GM21576 (cell line): ENCODE results near the gene HAGHL.

Experiments used
- ATAC-seq: cut with Tn5 transposase; IDR thresholded peaks from one replicate; pipeline ENCODE4 v1.9.1; 2021; ENCODE audit warnings: mild to moderate bottlenecking, moderate library complexity; ENCODE audit not compliant: unreplicated experiment

Gene HAGHL

DNA sequence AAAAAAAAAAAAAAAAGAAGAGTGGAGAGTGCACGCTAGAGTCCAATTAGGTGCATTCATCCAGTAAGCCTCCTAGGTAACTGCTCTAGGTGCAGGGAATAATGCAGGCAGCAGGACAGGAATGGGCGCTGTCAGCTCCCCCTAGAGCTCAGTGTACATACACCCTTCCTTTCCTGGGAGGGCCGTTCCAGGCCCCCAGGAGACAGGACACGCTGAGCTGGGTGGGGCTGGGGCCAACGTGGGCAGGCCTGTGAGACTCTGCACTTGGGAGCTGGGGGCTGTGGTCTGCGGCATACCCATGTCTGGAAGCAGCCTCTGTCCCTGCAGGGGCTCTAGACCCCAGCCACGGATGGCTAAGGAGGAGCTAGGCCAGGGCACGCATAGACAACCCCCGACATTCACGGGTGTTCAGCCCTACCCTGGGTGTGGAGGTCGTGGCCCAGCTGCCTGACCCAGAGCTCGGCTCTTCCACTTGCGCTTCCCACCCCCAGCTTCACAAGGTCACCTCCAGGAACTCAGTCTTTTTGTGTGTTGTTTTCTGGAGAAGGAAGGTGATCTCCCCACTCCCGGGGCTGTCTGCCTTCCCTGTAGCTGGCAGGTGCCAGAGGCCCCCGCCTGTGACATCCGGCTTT lies 7.0 kb upstream of the HAGHL start:
- no peak for ATAC-seq

DNA sequence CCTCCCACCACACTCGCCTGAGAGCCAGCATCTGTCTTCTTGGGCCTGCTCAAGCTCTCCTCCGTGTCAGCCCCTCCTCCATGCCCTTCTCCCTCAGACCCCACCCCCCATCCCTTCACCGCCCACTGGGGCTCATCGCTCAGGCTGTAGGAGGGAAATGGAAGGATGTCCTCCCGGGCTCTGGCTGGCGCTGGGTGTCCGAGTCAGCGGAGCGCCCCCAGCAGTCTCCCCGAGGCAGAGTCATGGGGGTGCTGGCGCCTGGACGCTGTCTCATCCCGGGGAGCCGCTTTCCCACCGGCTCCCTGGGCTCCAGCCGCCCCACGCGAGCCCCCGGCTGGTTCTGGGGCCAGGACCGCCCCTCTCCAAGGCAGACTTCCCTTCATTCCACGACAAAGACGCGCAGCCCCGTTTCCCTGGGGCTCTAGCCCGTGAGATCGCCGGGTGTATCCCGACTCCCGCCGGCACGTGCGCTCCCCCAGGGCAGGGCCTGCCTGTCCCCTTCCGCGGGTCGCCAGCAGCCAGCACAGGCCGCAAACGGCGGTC lies 6.4 kb upstream of the HAGHL start:
- peak; percentile 26 for ATAC-seq

DNA sequence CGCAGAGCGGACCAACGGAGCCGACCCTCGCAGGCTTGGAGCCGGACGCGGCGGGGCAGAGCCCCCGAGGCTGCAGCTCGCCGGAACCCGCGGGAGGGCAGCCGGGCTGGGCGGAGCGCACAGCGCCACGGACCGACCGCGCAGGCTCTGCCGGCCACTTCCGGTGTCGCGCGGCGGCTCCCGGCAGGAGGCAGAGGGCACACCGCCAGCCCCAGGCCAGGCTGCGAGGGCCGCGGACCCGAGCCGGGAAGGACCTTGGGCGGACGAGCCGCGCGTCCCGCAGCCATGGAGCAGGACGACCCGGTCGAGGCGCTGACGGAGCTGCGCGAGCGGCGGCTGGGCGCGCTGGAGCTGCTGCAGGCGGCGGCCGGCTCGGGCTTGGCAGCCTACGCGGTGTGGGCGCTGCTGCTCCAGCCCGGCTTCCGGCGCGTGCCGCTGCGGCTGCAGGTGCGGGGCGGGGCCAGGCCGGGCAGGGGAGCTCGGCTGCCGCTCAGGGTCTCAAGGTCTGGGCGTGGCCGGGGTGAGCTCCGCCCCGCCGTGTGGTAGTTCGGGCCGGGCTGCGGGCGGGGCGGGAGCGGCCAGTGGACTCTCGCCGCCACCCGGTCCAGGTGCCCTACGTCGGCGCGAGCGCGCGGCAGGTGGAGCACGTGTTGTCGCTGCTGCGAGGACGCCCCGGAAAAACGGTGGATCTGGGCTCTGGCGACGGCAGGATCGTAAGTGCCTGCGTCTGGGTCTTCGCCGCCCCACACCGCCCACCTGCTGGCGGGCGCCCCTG lies 5.7 kb upstream of the HAGHL start, which contains the start of gene ANTKMT:
Gene ANTKMT (plus strand): TSS at position 157 of the 775 bp plus-strand sequence. CDS start 129 bp downstream, at position 286.
- peak; percentile 54 for ATAC-seq

DNA sequence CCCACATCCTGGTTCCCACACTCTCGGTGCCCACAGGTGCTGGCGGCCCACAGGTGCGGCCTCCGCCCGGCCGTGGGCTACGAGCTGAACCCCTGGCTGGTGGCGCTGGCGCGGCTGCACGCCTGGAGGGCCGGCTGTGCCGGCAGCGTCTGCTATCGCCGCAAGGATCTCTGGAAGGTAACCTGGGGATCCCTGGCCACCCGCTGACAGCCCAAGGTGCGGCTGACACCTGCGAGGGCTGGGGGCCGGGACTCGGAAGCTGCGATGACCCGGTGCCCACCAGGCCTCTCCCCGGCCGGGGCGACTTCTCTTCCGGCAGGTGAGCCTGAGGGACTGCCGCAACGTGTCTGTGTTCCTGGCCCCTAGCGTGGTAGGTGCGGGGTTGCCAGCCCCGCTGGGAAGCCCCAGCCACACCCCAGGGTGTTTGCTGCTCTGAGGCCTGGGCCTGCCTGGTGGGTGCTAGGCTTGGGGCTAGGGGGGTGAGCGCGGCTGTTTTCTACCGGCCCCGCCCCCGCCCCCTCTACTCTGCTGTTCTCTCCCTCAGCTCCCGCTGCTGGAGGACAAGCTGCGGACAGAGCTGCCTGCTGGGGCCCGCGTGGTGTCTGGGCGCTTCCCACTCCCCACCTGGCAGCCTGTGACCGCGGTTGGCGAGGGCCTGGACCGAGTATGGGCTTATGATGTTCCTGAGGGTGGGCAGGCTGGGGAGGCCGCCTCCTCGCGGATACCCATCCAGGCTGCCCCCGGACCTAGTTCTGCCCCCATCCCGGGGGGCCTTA lies 5.0 kb upstream of the HAGHL start:
- no peak for ATAC-seq

DNA sequence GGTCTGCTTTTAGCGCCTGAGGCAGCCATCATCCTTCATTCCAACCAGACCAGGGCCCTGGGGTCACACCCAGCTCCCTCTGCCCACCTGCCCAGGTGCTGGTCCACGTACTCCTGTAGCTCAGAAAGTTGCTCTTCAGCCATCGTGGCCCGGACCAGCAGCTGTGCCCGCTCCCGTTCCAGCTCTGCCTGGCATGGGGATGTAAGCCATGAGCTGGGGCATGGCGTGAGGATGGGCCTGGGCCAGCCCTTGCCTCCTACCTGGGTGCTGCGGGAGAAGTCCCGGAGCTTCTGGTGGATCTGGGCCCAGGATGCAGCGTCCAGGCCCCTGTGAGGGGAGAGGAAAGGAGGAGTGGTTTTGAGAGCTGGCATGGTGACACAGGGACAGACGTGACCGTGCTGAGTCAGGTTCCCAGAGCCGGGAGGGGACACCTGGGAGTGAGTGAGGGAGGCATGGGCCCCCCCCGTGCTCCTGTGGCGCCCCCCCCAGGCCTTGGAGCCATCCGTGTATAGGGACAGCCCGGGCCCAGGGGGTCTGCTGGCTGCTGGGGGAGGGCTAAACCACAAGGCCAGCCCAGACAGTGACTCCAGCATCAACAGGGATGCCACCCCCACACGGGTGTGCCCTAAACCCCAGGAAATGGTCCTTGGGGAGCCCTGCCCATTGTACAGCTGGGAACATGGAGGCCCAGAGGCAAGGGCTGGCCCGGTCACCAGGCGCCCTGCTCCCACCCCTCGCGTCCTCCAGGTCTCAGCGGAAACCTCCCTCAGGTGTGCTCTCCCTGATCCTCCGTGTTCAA lies 3.9 kb upstream of the HAGHL start:
- no peak for ATAC-seq

DNA sequence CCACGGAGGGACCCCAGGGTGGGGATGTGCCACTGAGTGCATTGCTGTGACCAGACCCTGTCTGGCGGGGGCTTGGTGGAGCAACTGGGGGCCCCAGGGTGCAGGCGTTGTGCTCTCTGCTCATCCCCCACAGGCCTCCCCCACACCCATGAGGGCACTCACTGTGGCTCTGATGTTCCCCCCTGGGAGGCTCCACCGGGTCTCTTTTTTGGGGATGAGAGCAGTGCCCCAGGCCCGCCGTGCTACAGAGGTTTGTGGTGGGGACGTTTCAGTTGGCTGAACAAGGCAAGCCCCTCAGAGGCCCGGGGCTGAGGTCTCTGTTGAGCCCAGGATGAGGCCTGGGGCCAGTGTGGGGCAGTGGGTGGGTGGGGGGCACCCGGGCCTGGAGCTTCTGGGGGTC lies 3.2 kb upstream of the HAGHL start:
- no peak for ATAC-seq

DNA sequence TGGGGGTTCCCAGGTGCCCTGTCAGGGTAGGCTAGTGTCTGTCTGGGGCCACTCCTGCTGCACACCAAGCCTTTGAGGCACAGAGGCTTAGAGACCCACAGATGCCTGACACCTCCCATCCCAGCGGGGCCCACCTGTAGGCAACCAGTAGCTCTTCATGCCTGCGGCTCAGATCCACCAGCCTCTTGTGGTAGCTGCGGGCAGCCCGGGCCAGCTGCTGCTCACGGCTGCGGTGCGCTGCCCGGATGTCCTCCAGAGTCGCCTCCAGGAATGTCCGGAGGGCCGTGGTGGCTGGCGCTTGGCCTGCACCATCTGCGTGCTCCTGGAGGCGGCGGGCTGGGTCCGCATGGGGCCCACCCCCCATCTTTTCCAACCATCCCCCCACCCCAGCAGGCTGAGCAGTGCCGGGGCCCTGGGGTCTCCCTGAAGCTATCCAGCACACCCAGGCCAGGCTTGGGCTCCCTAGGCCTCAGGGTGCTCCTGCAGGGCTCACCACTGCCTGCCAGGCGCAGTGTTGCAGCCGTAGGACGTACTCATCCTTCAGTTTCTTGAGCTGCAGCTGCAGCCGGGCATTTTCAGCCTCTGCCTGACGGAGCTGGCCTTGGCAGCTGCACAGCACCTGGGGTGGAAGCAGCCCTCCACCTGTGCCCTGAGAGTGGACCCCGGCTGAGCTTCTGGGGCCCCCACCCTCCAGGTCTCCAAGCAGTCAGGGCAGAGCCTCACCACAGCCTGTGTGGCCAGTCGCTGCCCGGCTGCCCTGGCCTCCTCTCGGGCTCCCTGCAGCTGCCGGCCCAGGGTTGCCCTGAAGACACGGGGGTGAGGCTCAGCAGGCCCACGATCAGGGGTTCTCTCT lies 2.5 kb upstream of the HAGHL start:
- no peak for ATAC-seq

DNA sequence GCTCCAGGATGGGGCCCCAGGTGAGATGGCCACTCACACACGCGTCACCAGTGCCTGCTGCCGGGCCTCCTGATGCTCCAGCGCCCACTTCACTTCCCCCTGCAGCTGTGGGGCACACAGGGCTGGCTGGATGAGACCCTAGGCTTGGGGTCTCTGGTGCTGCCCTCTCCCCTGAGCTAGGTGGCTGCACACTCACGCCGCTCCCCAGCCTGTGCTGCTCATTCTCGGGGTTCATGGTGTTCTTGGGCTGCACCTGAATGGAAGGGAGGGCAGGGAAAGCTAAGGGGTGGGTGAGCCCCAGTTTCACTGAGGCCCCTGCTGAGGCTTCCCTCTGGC lies 1.9 kb upstream of the HAGHL start:
- ATAC-seq = no peak

DNA sequence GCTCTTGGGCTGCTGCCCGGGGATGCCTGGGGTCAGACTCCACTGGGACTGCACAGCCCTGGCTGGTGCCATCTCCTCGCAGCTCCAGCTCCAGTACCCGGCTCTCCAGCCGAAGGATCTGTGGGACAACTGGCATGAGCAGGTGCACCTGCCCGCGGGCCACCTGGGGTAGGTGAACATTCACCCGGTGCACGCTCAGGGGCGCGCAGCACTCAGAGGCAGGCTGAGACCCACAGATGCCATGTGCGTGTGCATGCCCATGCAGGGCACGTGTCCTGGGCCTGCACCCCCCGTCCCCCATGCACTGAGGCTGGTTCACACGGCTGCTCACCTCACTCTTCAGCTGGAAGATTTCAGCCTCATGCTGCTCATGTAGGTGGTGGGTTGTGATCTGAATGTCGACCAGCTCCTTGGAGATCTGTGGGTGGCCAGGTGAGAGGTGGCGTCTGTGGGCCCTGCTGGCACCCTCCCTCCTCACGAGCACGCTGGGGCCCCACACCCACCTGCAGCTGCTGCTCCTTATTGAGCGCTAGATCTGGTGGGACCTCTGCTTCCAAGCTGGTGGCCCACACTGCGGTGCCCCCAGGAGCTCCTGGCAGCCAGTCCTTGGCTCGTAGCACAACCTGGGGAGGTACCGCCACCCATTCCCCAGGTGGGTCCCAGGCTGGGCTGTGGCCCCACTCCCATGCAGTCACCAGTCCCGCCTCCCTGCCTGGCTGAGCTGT lies 1.3 kb upstream of the HAGHL start:
- ATAC-seq = no peak

DNA sequence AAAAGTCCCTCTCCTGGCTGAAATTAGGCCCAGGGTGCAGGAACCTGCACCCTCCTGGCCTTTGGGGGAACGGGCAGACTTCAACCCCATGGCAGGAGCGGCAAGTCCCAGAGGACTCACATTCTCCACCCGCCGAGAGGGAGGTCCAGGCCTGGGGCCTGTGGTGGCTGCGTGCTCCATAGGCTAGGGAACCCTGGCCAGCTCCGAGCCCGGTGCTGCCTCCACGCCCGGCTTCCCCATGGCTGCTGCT lies 793 bp upstream of the HAGHL start:
- no peak for ATAC-seq

DNA sequence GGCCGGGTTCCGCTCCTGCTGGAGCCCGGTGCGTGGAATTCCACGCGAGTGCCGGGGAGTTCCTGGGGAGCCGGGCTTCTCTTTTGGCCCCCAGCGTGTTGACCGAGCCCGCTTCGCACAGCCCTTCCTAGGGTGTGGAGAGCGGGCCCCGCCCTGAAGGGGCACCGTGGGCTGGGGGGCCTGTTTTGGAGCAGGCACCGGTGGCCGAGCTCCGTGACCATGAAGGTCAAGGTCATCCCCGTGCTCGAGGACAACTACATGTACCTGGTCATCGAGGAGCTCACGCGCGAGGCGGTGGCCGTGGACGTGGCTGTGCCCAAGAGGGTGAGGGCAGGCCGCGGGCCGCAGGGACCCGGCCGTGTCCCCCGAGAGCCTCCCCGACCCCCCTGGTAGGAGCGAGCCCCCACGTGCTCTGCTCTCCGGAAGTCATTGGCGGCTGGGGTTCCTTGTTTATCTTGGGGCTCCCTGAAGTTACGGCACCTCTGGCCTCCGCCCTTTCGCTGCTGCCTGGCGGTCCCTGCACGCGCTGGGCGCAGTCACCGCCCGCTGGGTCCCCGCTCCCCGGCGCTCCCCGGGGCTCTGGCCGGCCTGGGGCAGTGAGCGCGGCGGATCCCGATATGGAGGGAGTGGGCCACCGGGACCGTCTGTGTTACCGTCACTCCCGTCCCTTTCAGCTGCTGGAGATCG lies 528 bp downstream of the HAGHL start:
- no peak for ATAC-seq

DNA sequence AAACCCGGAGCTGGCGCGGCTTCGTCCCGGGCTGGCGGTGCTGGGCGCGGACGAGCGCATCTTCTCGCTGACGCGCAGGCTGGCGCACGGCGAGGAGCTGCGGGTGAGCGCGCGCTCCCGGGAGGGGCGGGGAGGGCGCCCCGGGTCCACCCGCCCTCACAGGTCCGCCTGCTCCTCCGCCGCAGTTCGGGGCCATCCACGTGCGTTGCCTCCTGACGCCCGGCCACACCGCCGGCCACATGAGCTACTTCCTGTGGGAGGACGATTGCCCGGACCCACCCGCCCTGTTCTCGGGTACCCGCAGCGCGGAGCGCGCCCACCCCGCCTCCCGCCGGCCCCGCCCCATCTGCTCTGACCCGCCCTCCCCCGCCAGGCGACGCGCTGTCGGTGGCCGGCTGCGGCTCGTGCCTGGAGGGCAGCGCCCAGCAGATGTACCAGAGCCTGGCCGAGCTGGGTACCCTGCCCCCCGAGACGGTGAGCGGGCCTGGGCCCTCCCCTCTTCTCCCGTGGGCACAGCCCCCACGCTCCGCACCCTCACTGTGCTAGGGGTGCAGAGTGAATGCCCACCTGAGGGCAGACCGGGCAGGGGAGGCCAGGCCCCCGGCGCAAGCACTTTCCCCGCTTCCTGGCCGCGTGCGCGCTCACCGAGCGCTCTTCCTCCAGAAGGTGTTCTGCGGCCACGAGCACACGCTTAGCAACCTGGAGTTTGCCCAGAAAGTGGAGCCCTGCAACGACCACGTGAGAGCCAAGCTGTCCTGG lies 1.4 kb downstream of the HAGHL start:
- no peak for ATAC-seq

DNA sequence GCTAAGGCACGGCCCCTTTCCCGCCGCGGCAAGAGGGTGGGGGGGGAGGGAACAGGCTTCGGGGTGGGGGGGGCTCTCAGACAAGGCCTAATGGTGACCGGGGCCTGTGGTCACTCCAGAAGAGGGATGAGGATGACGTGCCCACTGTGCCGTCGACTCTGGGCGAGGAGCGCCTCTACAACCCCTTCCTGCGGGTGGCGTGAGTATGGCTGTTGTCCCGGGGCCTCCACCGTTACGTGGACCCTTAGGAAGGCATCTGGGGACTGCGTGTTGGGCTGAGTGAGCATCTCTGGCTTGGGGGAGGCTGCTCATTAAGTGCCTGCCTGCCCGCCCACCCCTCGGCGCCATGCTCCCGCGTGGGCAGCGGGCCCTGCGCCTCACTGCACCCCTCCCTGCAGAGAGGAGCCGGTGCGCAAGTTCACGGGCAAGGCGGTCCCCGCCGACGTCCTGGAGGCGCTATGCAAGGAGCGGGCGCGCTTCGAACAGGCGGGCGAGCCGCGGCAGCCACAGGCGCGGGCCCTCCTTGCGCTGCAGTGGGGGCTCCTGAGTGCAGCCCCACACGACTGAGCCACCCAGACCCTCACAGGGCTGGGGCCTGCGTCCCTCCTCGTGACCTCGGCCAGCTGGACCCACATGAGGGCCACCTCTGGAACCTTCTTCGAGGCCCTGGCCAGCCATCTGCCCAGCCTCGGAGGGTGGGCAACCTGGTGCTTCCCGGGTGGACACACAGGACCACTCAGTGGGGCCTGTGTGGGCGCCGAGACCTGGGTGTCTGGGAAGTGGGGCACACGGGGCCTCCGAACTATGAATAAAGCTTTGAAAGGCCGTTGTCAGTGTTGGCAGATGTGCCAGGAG lies 2.2 kb downstream of the HAGHL start:
- ATAC-seq = no peak

DNA sequence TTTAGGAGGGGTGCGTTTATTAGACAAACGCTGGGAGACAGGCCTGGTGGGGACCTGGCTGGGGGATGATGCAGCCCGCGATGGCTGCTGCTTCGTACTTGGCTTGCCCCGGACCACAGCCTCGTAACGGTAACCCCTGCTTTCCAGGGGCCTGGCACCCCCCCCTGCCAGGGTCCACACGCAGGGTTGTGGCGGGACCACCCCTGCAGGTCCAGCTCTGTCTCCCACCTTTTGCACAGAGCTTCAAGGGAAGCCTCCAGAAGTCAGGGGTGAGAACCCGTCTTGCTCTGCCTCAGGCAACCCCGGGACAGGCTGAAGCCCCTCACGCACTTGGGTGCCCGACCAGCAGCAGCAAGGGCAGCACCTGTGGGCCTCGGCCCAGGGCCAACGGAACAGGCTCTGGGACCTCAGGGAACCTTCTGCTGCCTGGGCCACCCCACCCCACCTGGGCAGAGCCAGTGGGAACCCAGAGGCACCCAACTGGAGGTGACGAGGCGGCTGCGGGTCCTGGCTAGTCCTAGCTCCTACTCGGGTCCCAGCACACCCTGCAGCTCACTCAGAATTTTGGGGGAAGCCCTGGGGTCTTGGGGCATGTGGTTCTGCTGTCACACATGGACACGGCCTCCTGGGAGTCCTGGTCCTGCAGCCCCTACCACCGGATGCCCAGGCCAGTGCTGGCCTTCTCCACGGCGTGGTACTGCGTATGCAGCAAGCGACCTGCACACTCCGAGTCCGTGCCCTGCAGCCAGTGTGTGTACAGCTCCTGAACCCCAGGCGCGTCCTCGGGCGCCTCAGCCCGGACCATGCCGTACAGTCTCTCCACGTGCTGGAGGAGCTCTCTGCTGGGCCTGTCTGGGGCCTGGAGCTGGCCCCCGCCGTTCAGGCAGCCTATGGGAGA lies 3.1 kb downstream of the HAGHL start:
- ATAC-seq = no peak

DNA sequence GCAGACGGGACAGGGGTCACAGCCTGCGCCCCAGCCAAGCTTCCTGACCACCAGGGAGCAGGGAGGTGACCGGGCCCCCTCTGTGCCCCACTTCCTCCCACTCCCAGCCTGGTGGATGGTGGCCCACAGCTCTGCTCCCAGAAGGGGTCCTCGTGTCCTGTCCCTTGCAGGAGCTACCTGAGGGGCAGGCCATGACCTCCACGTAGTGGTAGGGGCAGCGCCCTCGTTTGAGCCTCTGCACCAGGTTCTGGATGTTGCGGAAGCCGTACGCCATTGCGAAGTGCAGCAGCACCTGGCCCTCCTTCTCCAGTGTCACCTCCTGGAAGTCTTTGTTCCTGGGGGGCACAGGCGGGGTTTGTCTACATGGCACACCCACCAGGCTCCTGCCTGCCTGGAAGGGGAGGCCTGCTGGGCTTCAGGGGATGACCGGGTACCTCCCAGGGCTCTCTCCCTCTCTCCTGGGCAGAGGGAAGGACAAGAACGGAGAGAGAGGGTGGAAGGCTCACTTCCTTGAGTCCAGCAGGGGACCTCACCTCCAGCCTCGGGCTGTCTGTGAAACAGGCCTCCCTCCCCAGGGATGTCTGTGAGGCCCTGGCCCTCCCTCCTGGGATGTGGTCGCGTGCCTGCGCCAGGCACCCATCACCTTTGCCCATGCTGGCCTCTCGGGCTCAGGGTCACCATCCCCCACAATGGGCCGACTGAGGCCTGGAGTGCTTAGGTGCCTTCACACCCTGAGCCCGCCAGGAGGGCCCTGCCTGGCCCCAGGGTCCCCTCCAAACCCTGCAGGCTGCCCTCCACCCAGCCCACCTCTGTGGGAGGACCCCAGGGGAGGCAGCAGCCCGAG lies 4.0 kb downstream of the HAGHL start:
- ATAC-seq = no peak
